GM19240 (cell line): Measurements from ENCODE around the gene SNAPC2.
"Not testable (repeated sequence)": the region's sequence is repeated elsewhere in the genome, so short reads cannot be mapped to it uniquely, and the experiment has no call there.

ENCODE experiments used
- DNase-seq: peaks from one replicate; pipeline ENCODE4 v3.0.0; 2011; ENCODE audit warnings: low spot score; ENCODE audit not compliant: insufficient read length

The SNAPC2 gene

DNA sequence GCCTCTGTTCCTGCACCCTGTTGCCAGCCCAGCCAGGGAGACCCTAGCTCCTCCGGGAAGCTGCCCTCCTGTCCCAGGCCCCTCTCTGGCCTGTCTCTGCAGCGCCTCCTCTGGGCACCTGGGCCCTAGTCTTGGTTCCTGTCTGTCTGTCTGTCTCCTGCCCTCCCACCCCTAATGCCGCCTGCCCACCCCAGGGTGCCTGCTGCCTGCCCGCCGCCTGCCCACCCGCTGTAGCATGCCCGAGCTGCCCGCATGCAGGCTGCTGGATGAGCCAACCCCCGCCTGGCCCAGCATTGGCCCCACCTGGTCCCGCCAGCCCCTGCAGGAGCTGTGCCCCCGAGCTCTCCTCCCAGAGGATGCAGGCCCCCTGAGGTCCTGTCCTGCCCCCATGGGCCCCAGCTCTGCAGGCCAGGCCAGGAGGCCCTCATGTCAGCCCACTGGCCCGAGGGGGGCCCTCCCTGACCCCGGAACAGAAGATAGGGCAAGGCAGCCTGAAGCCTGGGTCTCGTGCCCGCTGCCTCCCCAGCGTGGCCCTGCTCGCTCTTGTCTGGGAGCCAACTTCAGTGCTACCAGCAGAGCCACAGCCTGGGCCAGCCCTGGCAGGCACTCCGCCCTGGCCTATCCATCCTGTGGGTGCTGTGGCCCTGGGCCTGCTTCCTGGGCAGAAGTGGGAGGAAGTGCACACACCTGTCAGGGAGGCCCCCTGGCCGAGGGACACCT is 11.2 kb upstream of the SNAPC2 start:
- no peak for DNase-seq

DNA sequence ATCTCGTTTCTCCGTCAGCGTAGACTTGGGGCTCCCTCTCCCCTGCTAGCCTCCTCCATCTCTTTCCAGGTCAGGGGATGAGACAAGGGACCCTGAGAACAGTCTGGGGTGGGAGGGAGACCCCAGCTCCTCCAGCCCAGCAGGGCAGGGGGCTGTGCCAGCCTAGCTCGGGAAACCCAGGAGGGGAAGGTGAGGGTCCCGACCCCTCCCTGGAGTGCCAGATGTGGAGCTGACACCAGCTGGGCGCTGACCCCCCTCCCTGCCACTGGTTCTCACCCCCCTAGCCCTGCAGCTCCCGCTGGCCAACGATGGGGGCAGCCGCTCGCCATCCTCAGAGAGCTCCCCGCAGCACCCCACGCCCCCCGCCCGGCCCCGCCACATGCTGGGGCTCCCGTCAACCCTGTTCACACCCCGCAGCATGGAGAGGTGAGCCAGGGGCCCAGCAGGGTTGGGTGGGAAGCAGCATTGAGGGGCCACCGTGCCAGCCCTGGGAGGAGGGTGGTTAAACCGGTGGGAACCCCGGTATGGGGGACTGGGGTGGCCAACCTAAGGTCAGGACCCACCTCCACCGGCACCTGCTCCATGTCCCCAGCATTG is 10.6 kb upstream of the SNAPC2 start:
- no peak for DNase-seq

DNA sequence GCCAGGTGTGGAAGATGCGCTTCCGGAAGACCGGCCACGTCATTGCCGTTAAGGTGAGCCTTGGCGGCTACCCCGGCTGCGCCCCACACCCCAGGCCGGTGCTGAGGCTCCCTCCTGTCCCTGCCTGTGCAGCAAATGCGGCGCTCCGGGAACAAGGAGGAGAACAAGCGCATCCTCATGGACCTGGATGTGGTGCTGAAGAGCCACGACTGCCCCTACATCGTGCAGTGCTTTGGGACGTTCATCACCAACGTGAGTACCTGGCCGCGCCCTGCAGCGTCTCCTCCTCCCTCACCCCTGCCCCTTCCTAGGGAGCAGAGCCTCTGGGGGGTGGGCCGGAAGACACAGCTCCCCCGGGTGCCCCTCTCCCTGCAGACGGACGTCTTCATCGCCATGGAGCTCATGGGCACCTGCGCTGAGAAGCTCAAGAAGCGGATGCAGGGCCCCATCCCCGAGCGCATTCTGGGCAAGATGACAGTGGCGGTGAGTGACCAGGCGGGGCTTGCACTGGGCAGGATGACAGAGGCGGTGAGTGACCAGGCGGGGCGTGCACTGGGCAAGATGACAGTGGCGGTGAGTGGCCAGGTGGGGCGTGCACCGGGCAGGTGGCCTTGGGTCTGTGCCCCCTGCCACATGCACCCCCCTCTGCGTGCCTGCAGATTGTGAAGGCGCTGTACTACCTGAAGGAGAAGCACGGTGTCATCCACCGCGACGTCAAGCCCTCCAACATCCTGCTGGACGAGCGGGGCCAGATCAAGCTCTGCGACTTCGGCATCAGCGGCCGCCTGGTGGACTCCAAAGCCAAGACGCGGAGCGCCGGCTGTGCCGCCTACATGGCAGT is 9.6 kb upstream of the SNAPC2 start:
- no peak for DNase-seq

GRCh38 chr19:7911508-7912143 is 8.5 kb upstream of the SNAPC2 start:
- DNase-seq, result no peak

- DNase-seq, result no peak
Measured at GRCh38 chr19:7912144-7912696, 7.9 kb upstream of the SNAPC2 start.

DNA sequence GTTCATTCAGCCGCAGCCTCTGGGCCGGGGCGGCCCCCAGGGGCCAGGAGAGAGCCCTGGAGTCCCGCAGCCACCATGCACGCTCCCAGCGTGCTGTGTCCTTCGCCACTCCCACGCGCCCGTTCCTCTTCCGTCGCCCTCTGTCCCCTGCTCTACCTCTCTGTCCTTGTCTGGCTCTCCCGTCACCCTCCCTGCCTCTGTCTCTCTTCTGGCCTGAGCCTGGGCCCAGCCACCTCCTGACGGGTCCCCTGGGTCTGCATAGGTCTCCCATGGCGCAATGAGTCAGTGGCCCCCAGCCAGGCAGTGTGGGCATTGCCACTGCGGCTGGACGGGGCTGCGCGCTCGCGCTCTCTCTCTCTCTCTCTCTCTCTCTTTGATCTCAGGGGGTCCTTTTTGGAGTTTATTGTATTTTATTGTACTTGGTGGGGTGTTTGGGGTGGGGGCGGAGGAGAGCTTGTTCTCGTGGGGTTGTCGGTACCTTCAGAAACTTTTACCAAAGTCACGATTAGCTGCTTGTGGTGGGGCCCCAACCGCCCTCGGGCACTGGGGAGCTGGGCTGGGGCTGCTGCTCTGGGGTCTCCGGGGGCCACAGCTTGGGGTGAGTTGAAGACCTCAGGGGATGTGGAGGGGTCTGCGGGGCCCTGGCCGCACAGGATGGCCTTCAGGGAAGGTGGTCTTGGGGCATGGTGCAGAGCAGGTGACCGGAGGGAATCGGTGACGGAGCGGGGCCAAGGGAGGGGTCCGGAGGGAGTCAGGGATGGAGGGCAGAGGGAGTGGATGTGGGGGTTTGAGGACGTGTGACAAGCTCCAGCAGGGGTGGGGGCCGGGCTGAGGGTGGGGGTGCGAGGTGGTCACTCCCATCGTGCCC is 7.2 kb upstream of the SNAPC2 start:
- DNase-seq, result no peak

DNA sequence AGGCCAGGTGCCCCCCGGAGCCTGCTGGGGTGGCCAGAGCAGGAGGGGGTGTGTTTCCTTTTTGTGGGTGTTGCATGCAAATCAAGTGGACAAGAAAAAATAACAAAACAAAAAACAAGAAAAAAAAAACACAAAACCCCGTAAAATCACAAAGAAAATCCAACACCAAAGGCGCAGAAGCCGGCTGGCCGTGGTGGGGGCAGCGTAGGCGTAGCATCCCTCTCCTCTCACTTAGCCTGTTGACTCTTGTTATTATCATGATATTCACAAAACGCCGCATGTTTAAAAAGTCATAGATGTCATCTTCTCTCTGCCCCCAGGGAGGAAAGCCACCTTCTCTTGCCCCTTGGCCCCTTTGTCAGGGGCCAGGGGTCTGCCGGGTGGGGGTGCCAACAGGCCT is 6.5 kb upstream of the SNAPC2 start:
- no peak for DNase-seq

GRCh38 chr19:7914099-7914498 is 6.0 kb upstream of the SNAPC2 start:
- DNase-seq, result no peak

GRCh38 chr19:7914598-7915045 is 5.5 kb upstream of the SNAPC2 start, which contains the start of gene TGFBR3L:
Gene TGFBR3L (plus strand): TSS chr19:7914830.
- no peak for DNase-seq

DNA sequence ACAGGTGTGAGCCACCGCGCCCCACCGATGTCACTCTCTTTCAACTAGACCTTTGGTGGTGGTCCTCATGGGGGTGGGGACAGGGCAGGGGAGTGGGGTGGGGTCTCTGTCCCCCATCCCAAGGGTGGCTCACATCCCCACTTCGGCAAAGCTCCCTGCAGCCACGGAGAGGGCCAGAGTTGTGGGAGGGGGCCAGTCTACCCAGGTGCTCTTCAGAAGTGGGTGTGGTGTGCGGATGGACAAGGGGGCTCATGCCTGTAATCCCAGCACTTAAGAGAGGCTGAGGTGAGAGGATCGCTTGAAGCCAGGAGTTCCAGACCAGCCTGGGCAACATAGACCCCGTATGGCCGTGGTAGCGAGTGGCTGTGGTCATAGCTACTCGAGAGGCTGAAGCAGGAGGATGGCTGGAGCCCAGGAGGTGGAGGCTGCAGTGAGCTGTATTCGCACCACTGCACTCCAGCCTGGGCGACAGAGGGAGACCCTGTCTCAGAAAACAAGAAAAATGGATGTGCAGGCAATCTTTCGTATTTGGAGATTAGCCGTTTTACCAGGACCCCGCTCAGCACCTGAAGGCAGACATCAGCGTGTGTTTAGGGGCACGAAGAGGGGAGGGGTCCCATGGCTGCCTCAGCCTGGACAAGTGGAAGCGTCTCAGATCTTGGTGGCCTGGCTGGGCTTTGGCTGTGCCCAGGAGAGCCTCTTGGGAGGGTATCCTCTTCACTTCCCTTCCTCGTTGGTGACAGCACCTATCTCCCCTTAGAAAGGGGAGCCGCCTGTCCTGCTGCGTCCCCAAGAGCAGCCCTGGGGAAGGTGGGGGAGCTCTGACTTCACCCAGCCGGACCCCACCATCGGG is 4.7 kb upstream of the SNAPC2 start:
- no peak for DNase-seq

DNA sequence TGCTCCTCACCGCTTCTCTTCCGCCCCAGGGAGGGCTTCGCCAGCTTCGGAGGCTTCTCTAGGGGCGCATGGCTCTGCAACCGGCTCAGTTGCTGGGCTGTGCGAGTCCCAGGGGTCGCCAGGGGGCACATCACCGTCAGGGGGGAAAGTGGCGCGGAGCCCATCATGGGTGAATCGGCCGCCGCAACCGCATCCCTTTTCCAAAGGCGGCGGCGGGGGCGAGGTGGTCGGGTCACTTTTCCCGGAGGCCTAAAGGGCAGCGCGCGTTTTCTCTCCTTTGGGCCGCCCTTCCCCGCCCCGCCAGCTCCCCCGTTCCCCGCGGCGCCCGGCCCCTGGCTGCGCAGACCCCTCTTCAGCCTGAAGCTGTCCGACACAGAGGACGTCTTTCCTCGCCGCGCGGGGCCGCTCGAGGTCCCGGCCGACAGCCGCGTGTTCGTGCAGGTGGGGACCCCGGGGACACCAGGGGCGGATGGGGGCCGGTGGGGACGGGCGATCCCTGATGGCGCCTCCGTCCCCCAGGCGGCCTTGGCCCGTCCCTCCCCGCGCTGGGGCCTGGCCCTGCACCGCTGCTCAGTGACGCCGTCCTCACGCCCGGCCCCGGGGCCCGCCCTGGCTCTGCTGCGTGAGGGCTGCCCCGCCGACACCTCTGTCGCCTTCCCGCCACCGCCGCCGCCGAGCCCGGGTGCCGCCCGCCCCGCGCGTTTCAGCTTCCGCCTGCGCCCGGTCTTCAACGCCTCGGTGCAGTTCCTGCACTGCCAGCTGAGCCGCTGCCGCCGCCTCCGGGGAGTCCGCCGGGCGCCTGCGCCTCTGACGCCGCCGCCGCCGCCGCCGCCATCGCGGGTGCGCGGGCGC is 3.8 kb upstream of the SNAPC2 start:
- no peak for DNase-seq

DNA sequence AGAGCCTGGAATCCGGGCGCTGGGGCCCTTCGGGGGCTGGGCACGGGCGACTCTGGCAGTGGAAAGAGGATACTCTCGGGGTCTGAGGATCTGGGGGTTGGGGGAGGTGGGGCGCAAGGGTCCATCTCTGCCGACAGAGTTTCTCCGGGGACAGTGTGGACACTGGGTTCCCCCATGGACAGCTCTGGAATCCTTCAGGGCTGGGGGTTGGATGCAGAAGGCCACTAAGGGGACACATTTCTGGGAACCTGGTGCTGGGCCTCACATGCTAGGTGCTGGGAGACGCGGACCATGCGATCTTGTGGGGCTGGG is 3.2 kb upstream of the SNAPC2 start:
- no peak for DNase-seq

DNA sequence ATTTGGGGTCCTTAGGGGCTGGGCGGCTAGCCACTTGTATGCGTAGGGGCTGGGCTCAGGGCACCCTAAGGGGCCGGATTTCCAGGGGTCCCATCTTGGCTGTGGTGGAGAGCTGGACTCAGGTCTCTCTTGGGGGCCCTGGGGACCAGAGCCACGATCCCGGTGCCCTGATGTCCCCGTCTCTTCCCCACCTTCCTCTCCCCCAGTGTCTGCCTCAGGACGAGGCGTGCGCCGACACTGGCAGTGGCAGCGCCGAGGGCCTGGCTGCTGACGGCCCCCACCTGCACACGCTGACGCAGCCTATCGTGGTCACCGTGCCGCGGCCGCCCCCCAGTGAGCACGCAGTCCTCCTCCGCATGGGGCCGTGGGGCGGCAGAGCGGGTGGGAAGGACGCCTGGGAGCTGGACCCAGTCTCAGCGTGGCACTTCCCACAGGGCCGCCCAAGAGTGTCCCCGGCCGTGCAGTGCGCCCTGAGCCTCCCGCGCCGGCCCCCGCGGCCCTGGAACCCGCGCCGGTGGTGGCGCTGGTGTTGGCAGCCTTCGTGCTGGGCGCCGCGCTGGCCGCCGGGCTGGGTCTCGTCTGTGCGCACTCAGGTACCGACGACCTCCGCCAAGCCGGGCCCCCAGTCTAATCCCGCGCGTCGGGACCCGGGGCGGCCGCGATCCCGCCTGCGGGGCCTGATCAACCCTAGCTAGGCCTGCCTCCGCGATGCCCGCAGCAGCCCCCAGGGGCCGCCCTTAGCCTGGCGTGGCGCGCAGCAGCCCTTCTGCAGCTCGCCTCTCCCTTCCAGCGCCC is 2.7 kb upstream of the SNAPC2 start:
- peak; percentile 59 for DNase-seq

DNA sequence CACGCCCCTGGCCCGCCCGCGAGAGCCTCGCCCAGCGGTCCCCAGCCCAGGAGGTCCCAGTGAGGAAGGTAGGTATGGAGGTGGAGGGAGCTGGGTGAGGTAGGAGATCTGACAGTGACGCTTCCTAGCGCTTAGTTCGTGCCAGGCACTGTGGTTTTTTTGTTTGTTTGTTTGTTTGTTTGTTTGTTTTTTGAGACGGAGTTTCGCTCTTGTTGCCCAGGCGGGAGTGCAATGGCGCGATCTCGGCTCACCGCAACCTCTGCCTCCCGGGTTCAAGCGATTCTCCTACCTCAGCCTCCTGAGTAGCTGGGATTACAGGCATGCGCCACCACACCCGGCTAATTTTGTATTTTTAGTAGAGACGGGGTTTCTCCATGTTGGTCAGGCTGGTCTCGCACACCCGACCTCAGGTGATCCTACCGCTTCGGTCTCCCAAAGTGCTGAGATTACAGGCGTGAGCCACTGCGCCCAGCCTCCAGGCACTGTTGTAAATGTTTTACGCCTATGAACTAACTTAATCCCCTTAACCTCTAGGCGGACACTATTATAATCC is 2.0 kb upstream of the SNAPC2 start:
- DNase-seq, result not testable (repeated sequence)

DNA sequence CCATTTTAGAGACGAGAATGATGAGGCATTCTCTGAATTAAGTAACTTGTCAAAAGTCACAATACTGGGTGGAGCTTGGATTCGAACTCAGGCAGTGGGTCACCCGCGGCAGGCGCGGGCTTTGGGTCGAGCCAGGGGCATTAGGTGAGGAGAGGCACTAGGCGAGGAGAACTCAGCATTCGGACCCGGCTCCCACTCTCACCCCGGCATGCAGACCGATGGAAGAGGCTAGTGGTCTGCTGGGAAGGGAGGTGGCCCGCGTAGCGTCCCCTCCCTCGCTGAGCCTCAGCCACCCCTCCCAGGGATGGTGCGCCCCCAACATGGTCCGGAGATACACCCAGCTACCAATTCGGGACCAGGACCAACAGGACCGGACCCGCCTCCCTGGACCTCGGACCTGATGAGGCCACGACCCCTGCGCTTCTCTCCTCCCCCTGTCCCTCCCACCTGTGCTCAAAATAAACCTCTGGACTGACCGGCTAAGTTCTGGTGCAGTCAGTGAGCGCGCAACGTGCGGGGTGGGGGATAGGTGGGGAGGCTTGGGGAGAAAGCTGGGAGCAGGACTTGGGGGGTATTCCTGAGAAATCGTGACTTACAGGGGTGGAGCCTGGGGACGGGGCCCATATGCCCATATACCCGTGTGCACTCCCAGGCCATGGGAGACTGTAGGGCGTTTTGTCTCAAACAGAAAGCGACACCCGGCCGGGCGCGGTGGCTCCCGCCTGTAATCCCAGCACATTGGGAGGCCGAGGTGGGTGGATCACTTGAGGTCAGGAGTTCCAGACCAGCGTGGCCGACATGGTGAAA is 1.3 kb upstream of the SNAPC2 start:
- DNase-seq, result no peak

GRCh38 chr19:7920519-7921301 is 572 bp downstream of the SNAPC2 start:
- DNase-seq, result peak; percentile 81
